SK-N-MC (cell line): ENCODE data around the gene RNU6-7.

Source experiments
- EZH2 ChIP-seq: fragments of 200-600 bp; sonication (generic); IDR thresholded peaks from one replicate; pipeline ENCODE4 v1.6.1; 2017; ENCODE audit warnings: antibody characterized with exemption
- FOXP2 ChIP-seq: optimal IDR thresholded peaks from 2 replicates; pipeline ENCODE3; 2011; ENCODE audit warnings: mild to moderate bottlenecking, moderate library complexity; ENCODE audit not compliant: insufficient read depth; ENCODE audit errors: extremely low read length, control extremely low read depth
- POLR2AphosphoS5 ChIP-seq: IDR thresholded peaks from 2 replicates; pipeline ENCODE4 v1.6.1; 2012; ENCODE audit warnings: mild to moderate bottlenecking, low read depth, low read length, borderline replicate concordance

DNA sequence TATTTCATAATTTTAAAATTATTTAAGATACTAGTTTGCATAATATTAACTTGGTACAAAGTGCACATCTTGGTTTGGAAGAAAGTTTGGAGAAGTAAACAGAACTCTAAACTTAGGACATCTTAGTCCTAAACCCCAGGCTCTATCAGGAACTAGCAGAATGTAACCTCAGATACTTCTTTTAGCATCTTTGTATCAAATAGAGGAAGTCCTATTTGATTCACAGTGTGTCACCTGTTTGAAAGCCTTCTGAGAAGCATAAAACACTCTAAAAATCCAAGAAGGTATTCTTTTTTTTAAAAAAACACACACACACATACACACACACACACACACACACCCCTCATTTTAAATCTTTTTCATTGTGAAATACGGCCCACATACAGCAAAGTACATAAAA lies 12.0 kb upstream of the RNU6-7 start:
- no peak for TF ChIP-seq EZH2
- TF ChIP-seq POLR2AphosphoS5, result no peak
- TF ChIP-seq FOXP2, result no peak
